HCT116 (cell line): ENCODE data around the gene RAPSN. TPM values are rescaled to one million over a fixed set of nuclear protein-coding genes. Genes with fewer than 3 reads are reported as not detected.

Source experiments
- ATAC-seq: fragments of 200-7000 bp; cut with Tn5 transposase; 2 replicates; pipeline ENCODE4 v1.9.1; 2020; ENCODE audit warnings: mild to moderate bottlenecking, moderate library complexity
- BruUV-seq: library from RNA; stranded (reverse); fragments of 400-500 nt; replicated peaks from 2 replicates; lab custom pipeline; 2021; lab: Mats Ljungman, UMichigan
- CTCF ChIA-PET: fragments of 300-600 bp; sonication (Branson Sonifier 250); formaldehyde crosslinking; loops from one replicate; lab custom pipeline; 2021; ENCODE audit warnings: antibody characterized with exemption; lab: Charles Lee
- POLR2A ChIA-PET: fragments of 300-600, 350-600 bp; sonication (Branson Sonifier 250); formaldehyde crosslinking; loops from one replicate; lab custom pipeline; 2021; ENCODE audit warnings: antibody characterized with exemption; lab: Charles Lee
- RAD21 ChIA-PET, 2 experiments: fragments of 300-600 bp; sonication (Branson Sonifier 250); formaldehyde crosslinking; loops; one replicate each; lab custom pipeline; 2023; ENCODE audit warnings: low total read pairs in 2 of 2; ENCODE audit not compliant: uncharacterized antibody in 2 of 2, unreplicated experiment in 2 of 2, low non-redundant PET in 1 of 2; lab: Charles Lee
- DNase-seq: peaks from one replicate; pipeline ENCODE4 v3.0.0-alpha.2; 2010; ENCODE audit warnings: low read depth, low spot score
- H2AFZ ChIP-seq: fragments of 200-600 bp; shearing (Covaris generic), sonication (generic); 2 replicates; pipeline ENCODE4 v1.6.1; 2017; ENCODE audit warnings: low read depth, mixed run types, mixed read lengths, antibody characterized with exemption, low read length; ENCODE audit not compliant: poor library complexity, severe bottlenecking
- H3K27ac ChIP-seq: 2 replicates; pipeline ENCODE4 v1.5.1; 2012; ENCODE audit warnings: low read depth, low read length
- H3K27me3 ChIP-seq: fragments of 200-600 bp; sonication (generic); 2 replicates; pipeline ENCODE4 v1.6.1; 2016; ENCODE audit warnings: mixed run types, low read length, mixed read lengths; ENCODE audit not compliant: insufficient read depth
- H3K36me3 ChIP-seq, 2 experiments: fragments of 200-500 bp in 1 of 2; fragments of 200-600 bp in 1 of 2; sonication (Bioruptor generic) in 1 of 2; sonication (generic) in 1 of 2; 2 replicates each; pipeline versions ENCODE4 v1.5.1 to v1.6.1; 2014 to 2016; ENCODE audit warnings: low read length in 2 of 2, inconsistent platforms in 1 of 2, mixed read lengths in 1 of 2, mixed run types in 1 of 2; ENCODE audit not compliant: insufficient read depth in 2 of 2, control insufficient read depth in 1 of 2
- H3K4me1 ChIP-seq, 2 experiments: fragments of 200-600 bp in 1 of 2; sonication (generic) in 1 of 2; 2 replicates each; pipeline versions ENCODE4 v1.5.1 to v1.6.1; 2012 to 2017; ENCODE audit warnings: low read length in 2 of 2, inconsistent platforms in 1 of 2, mild to moderate bottlenecking in 1 of 2, mixed read lengths in 1 of 2, mixed run types in 1 of 2, moderate library complexity in 1 of 2; ENCODE audit not compliant: insufficient read depth in 2 of 2, control insufficient read depth in 1 of 2
- H3K4me2 ChIP-seq: fragments of 200-600 bp; sonication (generic); 2 replicates; pipeline ENCODE4 v1.6.1; 2017; ENCODE audit warnings: mixed run types, low read length, mixed read lengths
- H3K4me3 ChIP-seq, 2 experiments: fragments of 200-600 bp in 1 of 2; sonication (generic) in 1 of 2; replicated peaks in 1 of 2; 2 replicates each; pipeline ENCODE4 v1.5.1; 2011 to 2016; ENCODE audit warnings: low read length in 2 of 2, control low read depth in 1 of 2, low read depth in 1 of 2, mild to moderate bottlenecking in 1 of 2, mixed read lengths in 1 of 2, mixed run types in 1 of 2
- H3K79me2 ChIP-seq: fragments of 200-600 bp; sonication (generic); 2 replicates; pipeline ENCODE4 v1.6.1; 2017; ENCODE audit warnings: mild to moderate bottlenecking, mixed run types, low read length, moderate library complexity, mixed read lengths; ENCODE audit not compliant: insufficient read depth
- H3K9ac ChIP-seq: fragments of 200-600 bp; sonication (generic); 2 replicates; pipeline ENCODE4 v1.6.1; 2016; ENCODE audit warnings: low read length, mixed read lengths
- H3K9me2 ChIP-seq: fragments of 200-600 bp; sonication (generic), shearing (Covaris generic); 2 replicates; pipeline ENCODE4 v1.6.1; 2017; ENCODE audit warnings: mixed run types, mild to moderate bottlenecking, moderate library complexity; ENCODE audit not compliant: insufficient read depth
- H3K9me3 ChIP-seq, 2 experiments: fragments of 200-500 bp in 1 of 2; fragments of 200-600 bp in 1 of 2; sonication (Bioruptor generic) in 1 of 2; sonication (generic) in 1 of 2; 2 replicates each; pipeline ENCODE4 v1.6.1; 2014 to 2017; ENCODE audit warnings: low read length in 2 of 2, mixed read lengths in 2 of 2, inconsistent platforms in 1 of 2, low read depth in 1 of 2, mild to moderate bottlenecking in 1 of 2, mixed run types in 1 of 2, moderate library complexity in 1 of 2; ENCODE audit not compliant: control insufficient read depth in 1 of 2, insufficient read depth in 1 of 2
- H4K20me1 ChIP-seq: fragments of 200-600 bp; sonication (generic), shearing (Covaris generic); 2 replicates; pipeline ENCODE4 v1.6.1; 2017; ENCODE audit warnings: mixed run types, mild to moderate bottlenecking, moderate library complexity; ENCODE audit not compliant: insufficient read depth
- CBX3 ChIP-seq: IDR thresholded peaks from 2 replicates; pipeline ENCODE4 v1.6.1; 2012; ENCODE audit warnings: low read depth
- CEBPB ChIP-seq: IDR thresholded peaks from 2 replicates; pipeline ENCODE4 v1.6.1; 2012; ENCODE audit warnings: low read depth
- ELF1 ChIP-seq: IDR thresholded peaks from 2 replicates; pipeline ENCODE4 v1.6.1; 2012; ENCODE audit warnings: low read depth, borderline replicate concordance
- FOSL1 ChIP-seq: IDR thresholded peaks from 2 replicates; pipeline ENCODE4 v1.6.1; 2012; ENCODE audit warnings: low read depth
- JUND ChIP-seq: IDR thresholded peaks from 2 replicates; pipeline ENCODE4 v1.6.1; 2012
- MAX ChIP-seq: IDR thresholded peaks from 2 replicates; pipeline ENCODE4 v1.6.1; 2012
- POLR2AphosphoS5 ChIP-seq: IDR thresholded peaks from 2 replicates; pipeline ENCODE4 v1.6.1; 2011; ENCODE audit warnings: mild to moderate bottlenecking, low read depth, low read length, moderate library complexity
- SP1 ChIP-seq: IDR thresholded peaks from 2 replicates; pipeline ENCODE4 v1.6.1; 2012; ENCODE audit warnings: low read depth
- ZBTB33 ChIP-seq: IDR thresholded peaks from 2 replicates; pipeline ENCODE4 v1.6.1; 2011; ENCODE audit warnings: mild to moderate bottlenecking, low read length, moderate library complexity; ENCODE audit not compliant: insufficient replicate concordance; ENCODE audit errors: extremely low read depth
- ZFX ChIP-seq: fragments of 450-650 bp; IDR thresholded peaks from 2 replicates; pipeline ENCODE4 v1.6.1; 2017
- ZNF274 ChIP-seq: fragments of 200-500 bp; sonication (Bioruptor generic); IDR thresholded peaks from 2 replicates; pipeline ENCODE4 v1.6.1; 2014; ENCODE audit warnings: mild to moderate bottlenecking, low read depth, low read length, inconsistent platforms
- intact Hi-C: fragments of 100-400 bp; cut with micrococcal nuclease; formaldehyde crosslinking; loops from 2 replicates; pipeline ENCODE4 v1.10.0; 2022
- total RNA-seq: library from RNA; stranded (reverse); gene quantifications from one replicate; pipeline ENCODE4 v1.2.1, GENCODE V29; 2021; ENCODE audit not compliant: unreplicated experiment

RAPSN gene
- total RNA-seq, 1 experiment from 2014 or later, result 0.57 TPM

- no peaks in the 10 kb centered on the region for H3K4me1 ChIP-seq
- no TSS peak for BruUV-seq
- H3K27me3 ChIP-seq, result no peaks in the 10 kb centered on the region
- H2AFZ ChIP-seq, result no peak overlapping the region
- H3K9ac ChIP-seq, result no peak overlapping the region
- RAD21 ChIA-PET, result no interaction called here
- DNase-seq, result no peak
- ATAC-seq, result no peak
- POLR2A ChIA-PET, result interaction anchor here (0.6 kb wide), 1 partner anchor 399 kb away, joined by 3 read pairs; no protein-coding TSS in a partner anchor
- no peaks in the 10 kb centered on the region for H3K9me2 ChIP-seq
- H3K79me2 ChIP-seq, result no peaks in the 10 kb centered on the region
- no peak for TF ChIP-seq CEBPB
- no peak for TF ChIP-seq SP1
- TF ChIP-seq CBX3, result no peak
- TF ChIP-seq ZFX, result no peak
- no peak for TF ChIP-seq JUND
- TF ChIP-seq MAX, result no peak
- TF ChIP-seq ELF1, result no peak
- TF ChIP-seq ZBTB33, result no peak
- no peak for TF ChIP-seq FOSL1
- TF ChIP-seq ZNF274, result no peak
- no peak for TF ChIP-seq POLR2AphosphoS5
- no peaks in the 10 kb centered on the region for H3K36me3 ChIP-seq
- no peaks in the 10 kb centered on the region for H4K20me1 ChIP-seq
- no peaks in the 10 kb centered on the region for H3K9me3 ChIP-seq
- H3K27ac ChIP-seq, result no peak overlapping the region
- CTCF ChIA-PET, result no interaction called here
- no peak overlapping the region for H3K4me2 ChIP-seq
- intact Hi-C loops, result no loop called here
- no peak overlapping the region for H3K4me3 ChIP-seq
These were observed 1.0 kb downstream of the RAPSN start for GRCh38 chr11:47447906-47448305.
